ENCODE results near the gene PJA2.

PJA2 gene

GRCh38 chr5:109329333-109330237 lies 80.2 kb downstream of the PJA2 start:
- H2AFZ ChIP-seq (ENCODE audit: low read depth, low read length, severe bottlenecking) = no peak overlapping the region

GRCh38 chr5:109328626-109329025 lies 81.1 kb downstream of the PJA2 start:
- H3K79me2 ChIP-seq (ENCODE audit: insufficient read depth, low read length) = no peaks in the 10 kb centered on the region
- no peak for TF ChIP-seq CTCF (IDR thresholded peaks at IDR 0.05; ENCODE audit: insufficient read depth, low read length, poor library complexity, severe bottlenecking)
- no peak for TF ChIP-seq EZH2phosphoT487 (conservative IDR thresholded peaks at IDR 0.05; ENCODE audit: low read length)
- H3K9ac ChIP-seq (ENCODE audit: low read length) = no peak overlapping the region
- H3K4me3 ChIP-seq (ENCODE audit: insufficient read depth, low read length, poor library complexity, severe bottlenecking) = no peak overlapping the region
- H3K9me2 ChIP-seq (replicated peaks; ENCODE audit: insufficient read depth, low read length) = no peaks in the 10 kb centered on the region
- no peak overlapping the region for H3K27ac ChIP-seq (ENCODE audit: low read depth, low read length)
- no peak overlapping the region for H3K4me2 ChIP-seq (ENCODE audit: low read depth, low read length, poor library complexity, severe bottlenecking)
- H3K36me3 ChIP-seq (ENCODE audit: low read length) = no peaks in the 10 kb centered on the region
- no peaks in the 10 kb centered on the region for H3K27me3 ChIP-seq (ENCODE audit: low read length)
- H4K20me1 ChIP-seq (ENCODE audit: low read depth, low read length) = no peaks in the 10 kb centered on the region
- H3F3A ChIP-seq (ENCODE audit: insufficient read depth) = no peaks in the 10 kb centered on the region
- no peak overlapping the region for H2AFZ ChIP-seq (ENCODE audit: low read depth, low read length, severe bottlenecking)
- no peaks in the 10 kb centered on the region for H3K9me3 ChIP-seq (ENCODE audit: insufficient read depth, low read length)

More at GRCh38 chr5:109329333-109330237, 80.2 kb downstream of the PJA2 start:
- Histone ChIP-seq H3K9ac (ENCODE audit: low read length) (no peak overlapping the region), H3K9me2 (replicated peaks; ENCODE audit: insufficient read depth, low read length) (no peaks in the 10 kb centered on the region), H3K27ac (ENCODE audit: low read depth, low read length) (no peak overlapping the region), H3K36me3 (ENCODE audit: low read length) (no peaks in the 10 kb centered on the region), H3K27me3 (ENCODE audit: low read length) (no peaks in the 10 kb centered on the region), H3K79me2 (ENCODE audit: insufficient read depth, low read length) (no peaks in the 10 kb centered on the region), H3F3A (ENCODE audit: insufficient read depth) (no peaks in the 10 kb centered on the region), H3K4me3 (ENCODE audit: insufficient read depth, low read length, poor library complexity, severe bottlenecking) (no peak overlapping the region), H3K4me2 (ENCODE audit: low read depth, low read length, poor library complexity, severe bottlenecking) (no peak overlapping the region), H3K9me3 (ENCODE audit: insufficient read depth, low read length) (no peaks in the 10 kb centered on the region), H4K20me1 (ENCODE audit: low read depth, low read length) (no peaks in the 10 kb centered on the region)
- no peak for TF ChIP-seq EZH2phosphoT487 (conservative IDR thresholded peaks at IDR 0.05; ENCODE audit: low read length)
- no peak for TF ChIP-seq CTCF (IDR thresholded peaks at IDR 0.05; ENCODE audit: insufficient read depth, low read length, poor library complexity, severe bottlenecking)

- Histone ChIP-seq H3K4me3 (ENCODE audit: insufficient read depth, low read length, poor library complexity, severe bottlenecking) (no peak overlapping the region), H3K27ac (ENCODE audit: low read depth, low read length) (no peak overlapping the region), H3K79me2 (ENCODE audit: insufficient read depth, low read length) (no peaks in the 10 kb centered on the region), H3K27me3 (ENCODE audit: low read length) (no peaks in the 10 kb centered on the region), H3K4me2 (ENCODE audit: low read depth, low read length, poor library complexity, severe bottlenecking) (no peak overlapping the region), H3K9ac (ENCODE audit: low read length) (no peak overlapping the region), H3K9me2 (replicated peaks; ENCODE audit: insufficient read depth, low read length) (no peaks in the 10 kb centered on the region), H4K20me1 (ENCODE audit: low read depth, low read length) (no peaks in the 10 kb centered on the region), H3K9me3 (ENCODE audit: insufficient read depth, low read length) (no peaks in the 10 kb centered on the region), H3K36me3 (ENCODE audit: low read length) (no peaks in the 10 kb centered on the region), H3F3A (ENCODE audit: insufficient read depth) (no peaks in the 10 kb centered on the region), H2AFZ (ENCODE audit: low read depth, low read length, severe bottlenecking) (no peak overlapping the region)
- TF ChIP-seq EZH2phosphoT487 (conservative IDR thresholded peaks at IDR 0.05; ENCODE audit: low read length) (no peak), CTCF (IDR thresholded peaks at IDR 0.05; ENCODE audit: insufficient read depth, low read length, poor library complexity, severe bottlenecking) (no peak)
Observed at GRCh38 chr5:109327570-109327969, 82.2 kb downstream of the PJA2 start.

All from SU-DHL-6 (cell line).